Gastrocnemius medialis (tissue), 4 donors: ENCODE measurements around the gene ARHGAP22.

Experiments
- POLR2A ChIP-seq, 2 donors: fragments of 450-650 bp; IDR thresholded peaks; one replicate each; pipeline ENCODE4 v1.6.1; 2017; ENCODE audit warnings: antibody characterized with exemption in 2 of 2, mild to moderate bottlenecking in 2 of 2, moderate library complexity in 2 of 2
- TF ChIP-seq, protein P1 (sequence below), 5 experiments: fragments of 450-650 bp in 3 of 5; fragments of 200-600 bp in 2 of 5; sonication (generic) in 2 of 5; IDR thresholded peaks in 4 of 5; conservative IDR thresholded peaks in 1 of 5; 1 replicate in 4 of 5; 2 replicates in 1 of 5; pipeline ENCODE4 v1.5.1; 2016 to 2019; ENCODE audit warnings: antibody characterized with exemption in 5 of 5, mild to moderate bottlenecking in 3 of 5, moderate library complexity in 3 of 5

DNA sequence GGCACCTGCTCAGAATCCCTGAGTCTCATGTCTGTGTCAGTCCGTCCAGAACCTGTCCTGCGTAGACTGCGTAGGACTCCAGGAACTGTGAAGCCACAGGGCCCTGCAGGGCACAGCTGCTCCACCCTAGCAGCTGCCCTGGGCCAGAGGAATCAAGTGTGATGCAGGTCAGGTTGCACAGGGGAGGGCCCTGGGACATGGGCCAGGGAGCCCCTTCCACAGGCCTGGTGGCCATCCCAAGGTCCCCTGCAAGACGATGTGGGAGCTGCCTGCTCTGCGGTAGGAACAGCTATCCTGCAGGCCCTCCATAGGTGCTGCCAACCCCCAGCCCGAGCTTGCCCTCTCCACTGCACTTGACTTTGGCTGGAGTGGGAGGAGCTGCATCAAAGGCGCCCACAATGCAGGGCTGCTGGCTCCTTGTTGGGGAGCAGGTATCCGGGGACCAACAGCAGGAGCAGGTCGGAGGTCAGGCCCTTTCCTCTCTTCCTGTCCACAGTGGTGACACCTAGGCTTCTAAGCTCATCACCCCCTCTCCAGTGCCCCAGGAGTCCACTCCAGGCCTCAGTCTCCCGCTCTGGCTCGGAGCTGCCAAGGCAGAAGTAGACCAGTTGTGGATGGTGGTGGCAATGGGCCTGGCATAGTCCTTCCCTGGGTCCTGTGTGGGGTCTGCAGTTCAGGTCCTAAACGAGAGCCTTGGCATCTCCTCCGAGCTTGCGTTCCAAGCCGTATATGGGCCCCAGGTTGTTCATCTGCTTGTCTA lies 149.3 kb downstream of the ARHGAP22 start:
- TF ChIP-seq, protein P1, sequence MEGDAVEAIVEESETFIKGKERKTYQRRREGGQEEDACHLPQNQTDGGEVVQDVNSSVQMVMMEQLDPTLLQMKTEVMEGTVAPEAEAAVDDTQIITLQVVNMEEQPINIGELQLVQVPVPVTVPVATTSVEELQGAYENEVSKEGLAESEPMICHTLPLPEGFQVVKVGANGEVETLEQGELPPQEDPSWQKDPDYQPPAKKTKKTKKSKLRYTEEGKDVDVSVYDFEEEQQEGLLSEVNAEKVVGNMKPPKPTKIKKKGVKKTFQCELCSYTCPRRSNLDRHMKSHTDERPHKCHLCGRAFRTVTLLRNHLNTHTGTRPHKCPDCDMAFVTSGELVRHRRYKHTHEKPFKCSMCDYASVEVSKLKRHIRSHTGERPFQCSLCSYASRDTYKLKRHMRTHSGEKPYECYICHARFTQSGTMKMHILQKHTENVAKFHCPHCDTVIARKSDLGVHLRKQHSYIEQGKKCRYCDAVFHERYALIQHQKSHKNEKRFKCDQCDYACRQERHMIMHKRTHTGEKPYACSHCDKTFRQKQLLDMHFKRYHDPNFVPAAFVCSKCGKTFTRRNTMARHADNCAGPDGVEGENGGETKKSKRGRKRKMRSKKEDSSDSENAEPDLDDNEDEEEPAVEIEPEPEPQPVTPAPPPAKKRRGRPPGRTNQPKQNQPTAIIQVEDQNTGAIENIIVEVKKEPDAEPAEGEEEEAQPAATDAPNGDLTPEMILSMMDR (IDR thresholded peaks at IDR 0.05 in 4 of 5, conservative IDR thresholded peaks at IDR 0.05 in 1 of 5) = no peak
- no peak for TF ChIP-seq POLR2A (IDR thresholded peaks at IDR 0.05)
